ENCODE measurements around the gene SLX9.

DNA sequence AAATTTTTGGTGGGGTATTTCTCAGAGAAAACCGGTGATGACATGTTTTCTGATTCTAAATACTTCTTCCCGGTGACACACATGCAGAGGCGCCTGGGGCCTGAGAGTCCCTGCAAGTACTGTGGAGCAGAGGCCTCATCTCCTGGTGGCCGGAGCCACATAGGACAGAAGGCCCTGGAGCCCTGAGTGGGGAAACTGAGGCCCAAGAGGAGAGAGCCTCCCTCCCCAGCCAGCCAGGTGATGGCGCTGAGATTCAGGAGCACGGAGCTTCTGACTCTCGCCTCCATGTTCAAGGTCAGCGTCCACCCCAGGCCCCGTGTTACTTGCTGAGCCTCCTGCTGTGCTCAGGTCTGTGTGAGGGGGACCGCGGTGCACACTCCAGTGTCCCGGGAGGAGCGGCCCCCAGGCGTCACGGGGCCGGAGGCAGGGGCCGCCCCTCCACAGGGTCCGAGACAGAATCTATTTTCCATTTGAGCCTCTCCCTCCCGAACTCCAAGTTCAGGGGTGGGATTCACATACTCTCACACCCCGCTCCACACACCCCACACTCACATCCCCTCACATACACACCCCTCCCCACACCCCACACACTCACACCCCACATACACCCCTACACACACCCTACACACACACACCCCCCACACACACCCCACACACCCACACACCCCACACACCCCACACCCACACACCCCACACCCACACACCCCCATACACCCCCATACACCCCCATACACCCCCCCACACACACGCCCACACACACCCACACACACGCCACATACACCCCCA lies 43.8 kb downstream of the SLX9 start:
- TF ChIP-seq EZH2 (IDR thresholded peaks at IDR 0.05) (no peak), POLR2AphosphoS5 (IDR thresholded peaks at IDR 0.05; ENCODE audit: borderline replicate concordance, low read depth, low read length) (no peak)

Measured in SK-N-MC (cell line).